GM23338 (cell line): ENCODE measurements around the gene FHOD1. TPM values are rescaled to one million over a fixed set of nuclear protein-coding genes. Genes with fewer than 3 reads are reported as not detected.

Experiments used
- ATAC-seq: fragments of 200-7000 bp; cut with Tn5 transposase; 3 replicates; pipeline ENCODE4 v1.9.1; 2020
- DNase-seq: peaks from one replicate; pipeline ENCODE4 v3.0.0-alpha.2; 2015; ENCODE audit warnings: low spot score
- H2AFZ ChIP-seq: fragments of 200-600 bp; sonication (generic); 2 replicates; pipeline ENCODE4 v1.8.0; 2016; ENCODE audit warnings: antibody characterized with exemption, mild to moderate bottlenecking, moderate library complexity
- H3F3A ChIP-seq: fragments of 200-600 bp; sonication (generic); replicated peaks from 2 replicates; pipeline ENCODE4 v1.8.0; 2017; ENCODE audit warnings: antibody characterized with exemption, mixed run types, low read depth
- H3K27ac ChIP-seq: fragments of 200-600 bp; sonication (generic); 2 replicates; pipeline ENCODE4 v1.6.1; 2016; ENCODE audit warnings: low read depth
- H3K27me3 ChIP-seq: fragments of 200-600 bp; sonication (generic); 2 replicates; pipeline ENCODE4 v1.8.0; 2016; ENCODE audit warnings: mild to moderate bottlenecking, mixed run types, moderate library complexity; ENCODE audit not compliant: insufficient read depth
- H3K36me3 ChIP-seq: fragments of 200-600 bp; sonication (generic); 2 replicates; pipeline ENCODE4 v1.8.0; 2016; ENCODE audit warnings: mild to moderate bottlenecking; ENCODE audit not compliant: insufficient read depth
- H3K4me1 ChIP-seq: fragments of 200-600 bp; sonication (generic); 2 replicates; pipeline ENCODE4 v1.8.0; 2016; ENCODE audit warnings: mild to moderate bottlenecking, moderate library complexity; ENCODE audit not compliant: insufficient read depth
- H3K4me2 ChIP-seq: fragments of 200-600 bp; sonication (generic); 2 replicates; pipeline ENCODE4 v1.7.1; 2017; ENCODE audit warnings: mixed run types
- H3K4me3 ChIP-seq: fragments of 200-600 bp; sonication (generic); 2 replicates; pipeline ENCODE4 v1.6.1; 2016; ENCODE audit warnings: mixed run types
- H3K79me2 ChIP-seq: fragments of 200-600 bp; sonication (generic); replicated peaks from 2 replicates; pipeline ENCODE4 v1.8.0; 2017; ENCODE audit warnings: mild to moderate bottlenecking; ENCODE audit not compliant: insufficient read depth
- H3K9me2 ChIP-seq: fragments of 200-600 bp; sonication (generic); 2 replicates; pipeline ENCODE4 v1.8.0; 2017; ENCODE audit not compliant: insufficient read depth
- H4K20me1 ChIP-seq: fragments of 200-600 bp; sonication (generic); replicated peaks from 2 replicates; pipeline ENCODE4 v1.8.0; 2017; ENCODE audit warnings: mild to moderate bottlenecking; ENCODE audit not compliant: insufficient read depth
- H3K27ac Mint-ChIP-seq: 2 replicates; pipeline ENCODE4 v1.8.0; 2020; ENCODE audit warnings: inconsistent platforms, mild to moderate bottlenecking, moderate library complexity, mixed read lengths
- H3K27me3 Mint-ChIP-seq: 3 replicates; pipeline ENCODE4 v1.8.0; 2022; ENCODE audit warnings: low read depth, mild to moderate bottlenecking, moderate library complexity, mixed read lengths, inconsistent platforms; ENCODE audit not compliant: insufficient read depth, poor library complexity
- H3K36me3 Mint-ChIP-seq: 3 replicates; pipeline ENCODE4 v1.8.0; 2021; ENCODE audit warnings: low read depth, mild to moderate bottlenecking, inconsistent platforms, moderate library complexity, mixed read lengths
- H3K4me1 Mint-ChIP-seq: 3 replicates; pipeline ENCODE4 v1.8.0; 2020; ENCODE audit warnings: mild to moderate bottlenecking, inconsistent platforms, mixed read lengths
- H3K4me3 Mint-ChIP-seq: 3 replicates; pipeline ENCODE4 v1.8.0; 2021; ENCODE audit warnings: moderate library complexity, mild to moderate bottlenecking, inconsistent platforms, mixed read lengths
- H3K9me3 Mint-ChIP-seq: 3 replicates; pipeline ENCODE4 v1.8.0; 2020; ENCODE audit warnings: moderate library complexity, mild to moderate bottlenecking, inconsistent platforms, mixed read lengths
- CREB1 ChIP-seq: fragments of 250-450 bp; sonication (Bioruptor Pico); IDR thresholded peaks from 2 replicates; pipeline ENCODE4 v1.5.0; 2020; ENCODE audit warnings: low read depth, mild to moderate bottlenecking, moderate library complexity
- CTCF ChIP-seq, 2 experiments: fragments of 200-600 bp in 1 of 2; sonication (generic) in 1 of 2; conservative IDR thresholded peaks; 2 replicates each; pipeline versions ENCODE4 v1.5.1 to v1.6.1; 2016 to 2017; ENCODE audit warnings: antibody characterized with exemption in 2 of 2, low read depth in 2 of 2, mild to moderate bottlenecking in 2 of 2, moderate library complexity in 1 of 2
- ETS1 ChIP-seq: IDR thresholded peaks from 2 replicates; pipeline ENCODE4 v1.6.1; 2016; ENCODE audit warnings: antibody characterized with exemption
- EZH2 ChIP-seq: fragments of 200-600 bp; sonication (generic); IDR thresholded peaks from one replicate; pipeline ENCODE4 v1.8.0; 2017; ENCODE audit warnings: antibody characterized with exemption, mild to moderate bottlenecking, low read depth; ENCODE audit not compliant: unreplicated experiment
- EZH2phosphoT487 ChIP-seq: fragments of 200-600 bp; sonication (generic); IDR thresholded peaks from one replicate; pipeline ENCODE4 v1.8.1; 2018; ENCODE audit warnings: antibody characterized with exemption; ENCODE audit not compliant: unreplicated experiment
- JUNB ChIP-seq: IDR thresholded peaks from one replicate; pipeline ENCODE4 v1.6.1; 2016; ENCODE audit warnings: antibody characterized with exemption; ENCODE audit not compliant: unreplicated experiment
- NANOG ChIP-seq: IDR thresholded peaks from 2 replicates; pipeline ENCODE4 v1.6.1; 2016; ENCODE audit warnings: antibody characterized with exemption, borderline replicate concordance
- POLR2AphosphoS5 ChIP-seq: IDR thresholded peaks from 2 replicates; pipeline ENCODE4 v1.6.1; 2016; ENCODE audit warnings: antibody characterized with exemption, low read depth
- REST ChIP-seq: IDR thresholded peaks from one replicate; pipeline ENCODE4 v1.6.1; 2018; ENCODE audit warnings: antibody characterized with exemption; ENCODE audit not compliant: unreplicated experiment
- STAT1 ChIP-seq: IDR thresholded peaks from one replicate; pipeline ENCODE4 v1.6.1; 2016; ENCODE audit warnings: antibody characterized with exemption; ENCODE audit not compliant: unreplicated experiment
- ZNF114 ChIP-seq: fragments of 250-450 bp; sonication (Bioruptor Pico); IDR thresholded peaks from 2 replicates; pipeline ENCODE4 v1.5.0; 2020; ENCODE audit warnings: mild to moderate bottlenecking, moderate library complexity
- ZNF331 ChIP-seq: fragments of 250-450 bp; sonication (Bioruptor Pico); IDR thresholded peaks from 2 replicates; pipeline ENCODE4 v1.5.0; 2020; ENCODE audit warnings: low read depth, mild to moderate bottlenecking, moderate library complexity
- ZNF462 ChIP-seq: fragments of 250-450 bp; sonication (Bioruptor Pico); IDR thresholded peaks from 2 replicates; pipeline ENCODE4 v1.5.0; 2020; ENCODE audit warnings: mild to moderate bottlenecking, moderate library complexity
- polyA plus RNA-seq: library from polyadenylated mRNA; unstranded; fragments of >200 nt; fragmentation: Nextera tagmentation; extraction: Ambion mirVana; gene quantifications from 2 replicates; pipeline ENCODE4 v1.2.1, GENCODE V29; 2016
- total RNA-seq: library from RNA; depleted of rRNA; stranded (reverse); fragments of >200 nt; shearing (Covaris generic); gene quantifications from 2 replicates; pipeline ENCODE4 v1.2.3, GENCODE V29; 2014

Gene FHOD1
- total and polyA plus RNA-seq, 2 experiments from 2014 or later = 26.2 to 52.7 TPM

GRCh38 chr16:67188798-67189197, 58.5 kb downstream of the FHOD1 start:
- Histone ChIP-seq H3K9me2 (no peaks in the 10 kb centered on the region), H2AFZ (no peak overlapping the region), H3K4me3 (no peak overlapping the region), H4K20me1 (peaks cover 11% of the 10 kb centered on the region), H3F3A (0 out of 2 replicates have a peak, but pooled peaks cover 9% of the 10 kb centered on the region), H3K4me1 (peaks cover 18% of the 10 kb centered on the region; the same call in 1 of the 2 replicates), H3K27me3 (peaks cover 28% of the 10 kb centered on the region), H3K27ac (no peak overlapping the region), H3K36me3 (no peaks in the 10 kb centered on the region), H3K4me2 (no peak overlapping the region), H3K79me2 (peaks cover 17% of the 10 kb centered on the region)
- ATAC-seq (no peak), DNase-seq (no peak)
- H3K27me3 Mint-ChIP-seq = peaks cover 32% of the 10 kb centered on the region
- peaks cover 9% of the 10 kb centered on the region for H3K36me3 Mint-ChIP-seq
- peaks cover 32% of the 10 kb centered on the region for H3K4me1 Mint-ChIP-seq
- no peaks in the 10 kb centered on the region; the same call in 2 of the 3 replicates for H3K9me3 Mint-ChIP-seq
- H3K27ac Mint-ChIP-seq = no peak overlapping the region
- no peak overlapping the region for H3K4me3 Mint-ChIP-seq
- no peak for TF ChIP-seq EZH2phosphoT487
- TF ChIP-seq CREB1 (CRISPR knock-in tag) = no peak
- no peak for TF ChIP-seq REST
- TF ChIP-seq POLR2AphosphoS5 = no peak
- no peak for TF ChIP-seq EZH2
- no peak for TF ChIP-seq ZNF114
- no peak for TF ChIP-seq ZNF331 (CRISPR knock-in tag)
- TF ChIP-seq NANOG = no peak
- TF ChIP-seq JUNB = no peak
- no peak for TF ChIP-seq STAT1
- TF ChIP-seq ETS1 = no peak
- TF ChIP-seq ZNF462 (CRISPR knock-in tag) = no peak
- TF ChIP-seq CTCF (conservative IDR thresholded peaks at IDR 0.05; ENCODE audit: low read depth in 2 of 2) = no peak
